Measurements from ENCODE around the gene ANTXR2. TPM values are rescaled to one million over a fixed set of nuclear protein-coding genes. Genes with fewer than 3 reads are reported as not detected.

The ANTXR2 gene
- polyA plus RNA-seq, 3 donors = 79.8 to 98.6 (median 85.0) TPM

DNA sequence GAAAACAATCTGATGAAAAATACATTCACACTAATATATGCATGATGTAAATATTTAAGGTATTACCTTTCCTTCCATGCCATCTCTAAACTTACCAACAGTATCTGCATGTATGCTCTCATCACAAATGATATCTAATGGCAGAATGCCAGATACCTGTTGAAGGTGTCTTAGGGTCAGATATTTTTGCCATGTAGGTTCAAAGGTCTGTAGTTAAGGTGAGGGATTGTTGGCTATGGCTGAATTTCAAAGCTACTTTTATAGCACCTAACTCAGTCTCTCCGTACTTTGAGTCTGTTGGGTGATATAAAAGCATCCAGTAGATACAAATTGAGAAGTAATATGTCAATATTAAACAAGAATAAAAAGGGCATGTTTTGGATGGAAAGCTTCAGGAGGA, 19.8 kb upstream of the ANTXR2 start:
- no peak for DNase-seq (ENCODE audit: low read depth in 3 of 3, low spot score in 2 of 3)

DNA sequence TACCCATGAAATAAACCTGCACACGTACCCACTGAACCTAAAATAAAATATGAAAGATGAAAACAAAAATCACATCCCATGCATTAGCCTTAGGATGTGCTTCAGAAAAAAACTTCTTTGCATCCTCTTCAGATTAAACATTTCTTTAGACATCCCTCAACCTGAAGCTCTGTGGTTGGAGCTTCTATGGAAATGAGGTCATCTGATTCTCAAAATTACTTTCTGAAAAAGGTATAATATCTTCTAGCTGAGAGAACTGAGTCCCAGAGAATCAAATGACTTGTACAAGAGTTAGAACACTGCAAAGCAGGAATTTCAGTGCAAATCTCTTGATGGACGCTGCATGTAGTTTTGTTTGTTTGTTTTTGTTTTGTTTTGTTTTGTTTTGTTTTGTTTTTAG, 19.1 kb upstream of the ANTXR2 start:
- DNase-seq (ENCODE audit: low read depth in 3 of 3, low spot score in 2 of 3) = no peak

DNA sequence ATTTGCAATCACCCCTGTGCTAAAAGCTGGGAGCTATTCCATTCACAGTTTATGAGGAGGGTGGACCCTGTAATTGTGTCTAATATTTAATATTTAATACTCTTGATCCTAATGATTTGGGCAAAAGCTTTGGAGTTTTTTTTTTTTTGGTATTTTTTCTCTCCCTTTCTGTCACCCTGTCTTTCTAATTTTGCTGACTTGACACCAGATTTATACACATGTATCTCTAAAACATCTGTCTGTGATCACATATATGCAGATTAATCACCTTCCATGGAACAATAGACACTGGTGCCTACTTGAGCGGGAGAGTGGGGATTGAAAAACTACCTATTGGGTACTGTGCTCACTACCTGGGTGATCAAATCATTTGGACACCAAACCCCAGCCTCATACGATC, 18.7 kb upstream of the ANTXR2 start:
- DNase-seq (ENCODE audit: low read depth in 3 of 3, low spot score in 2 of 3) = no peak

DNA sequence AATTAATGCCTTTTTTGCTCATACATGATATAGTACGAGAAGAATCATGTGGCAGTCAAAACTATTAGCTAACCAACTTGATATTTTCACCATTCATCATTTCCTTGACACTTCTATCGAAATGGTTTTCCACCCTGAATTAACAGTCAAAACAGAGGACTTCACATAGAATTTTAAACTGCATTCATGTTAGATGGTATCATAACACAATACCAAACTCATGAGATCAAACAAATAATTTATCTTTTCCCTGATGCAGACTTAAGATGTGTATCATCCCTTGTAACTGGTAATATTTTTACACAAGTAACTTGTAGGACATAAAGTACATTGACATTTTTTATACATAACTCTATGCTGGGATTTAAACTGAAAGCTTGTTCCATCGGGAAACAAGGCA, 18.2 kb upstream of the ANTXR2 start:
- DNase-seq (ENCODE audit: low read depth in 3 of 3, low spot score in 2 of 3) = no peak

DNA sequence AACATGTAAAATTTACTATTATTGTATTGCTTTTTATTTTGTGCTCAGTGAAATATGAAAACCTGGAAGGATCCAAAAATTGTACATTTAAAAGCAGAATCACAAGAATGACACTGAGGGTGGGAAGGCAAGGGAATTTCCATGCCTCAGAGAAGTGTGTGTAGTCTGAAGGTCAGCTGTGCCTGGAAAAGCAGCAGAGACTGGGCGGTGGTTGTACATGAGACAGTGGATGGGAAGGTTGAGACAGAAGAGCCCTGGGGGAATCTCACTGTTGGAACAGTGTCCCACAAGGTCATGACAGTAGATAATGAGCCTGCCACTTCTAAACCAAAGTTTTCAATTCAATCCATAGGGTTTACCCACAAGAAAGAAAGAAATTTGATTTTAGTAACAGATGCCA, 17.1 kb upstream of the ANTXR2 start:
- no peak for DNase-seq (ENCODE audit: low read depth in 3 of 3, low spot score in 2 of 3)

DNA sequence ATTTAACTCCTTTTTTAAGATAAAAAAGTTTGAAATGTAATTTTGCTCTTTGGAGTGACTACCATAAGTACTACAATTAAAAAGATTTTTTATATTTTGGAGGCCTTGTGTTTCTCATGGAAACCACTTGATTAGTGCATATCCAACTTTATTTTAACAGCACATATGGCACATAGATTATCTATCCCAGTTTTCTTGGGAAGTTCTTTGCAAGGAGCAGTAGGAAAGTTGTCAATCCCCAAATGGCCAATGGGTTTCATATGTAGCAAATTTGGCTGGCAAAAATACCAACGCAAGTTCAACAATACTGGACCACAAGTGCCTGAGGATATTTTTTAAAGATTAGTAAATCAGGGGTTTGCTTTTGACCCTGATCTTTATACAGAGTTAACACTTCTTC, 15.4 kb upstream of the ANTXR2 start:
- DNase-seq (ENCODE audit: low read depth in 3 of 3, low spot score in 2 of 3) = no peak

DNA sequence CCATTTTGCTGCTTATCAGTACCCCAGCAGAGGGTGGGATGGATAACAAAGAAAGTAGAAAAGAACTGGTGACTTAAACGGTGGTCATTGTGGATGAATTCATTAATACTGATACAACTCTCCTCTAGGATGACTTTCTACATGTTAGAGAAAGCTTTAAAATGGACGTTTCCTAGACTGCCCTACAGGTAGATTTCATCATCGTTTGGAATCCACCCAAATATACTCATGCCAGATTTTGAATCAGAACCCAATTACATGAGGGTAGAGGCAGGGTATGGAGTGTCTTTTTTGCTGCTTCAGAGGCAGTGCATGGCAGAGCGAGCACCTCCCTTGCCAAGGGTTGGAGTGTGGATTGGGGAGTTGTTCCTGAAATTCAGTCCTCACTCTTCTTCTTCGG, 13.3 kb upstream of the ANTXR2 start:
- no peak for DNase-seq (ENCODE audit: low read depth in 3 of 3, low spot score in 2 of 3)

DNA sequence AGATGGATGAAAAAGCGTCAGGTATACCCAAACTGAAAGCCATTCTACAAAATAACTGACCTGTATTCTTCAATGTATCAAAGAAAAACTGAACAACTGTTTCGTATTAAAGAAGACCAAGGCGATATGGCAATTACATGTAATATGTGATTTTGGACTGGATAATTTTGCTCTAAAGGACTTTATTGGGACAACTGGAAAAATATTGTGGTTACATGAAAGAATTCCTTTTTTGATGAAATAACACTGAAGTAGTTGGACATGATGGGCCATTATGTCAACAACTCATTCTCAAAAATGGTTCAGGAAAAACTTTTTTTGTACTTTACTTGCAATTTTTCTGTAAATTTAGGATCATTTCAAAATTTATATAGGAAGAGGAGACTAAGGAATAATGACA, 12.1 kb upstream of the ANTXR2 start:
- no peak for DNase-seq (ENCODE audit: low read depth in 3 of 3, low spot score in 2 of 3)

DNA sequence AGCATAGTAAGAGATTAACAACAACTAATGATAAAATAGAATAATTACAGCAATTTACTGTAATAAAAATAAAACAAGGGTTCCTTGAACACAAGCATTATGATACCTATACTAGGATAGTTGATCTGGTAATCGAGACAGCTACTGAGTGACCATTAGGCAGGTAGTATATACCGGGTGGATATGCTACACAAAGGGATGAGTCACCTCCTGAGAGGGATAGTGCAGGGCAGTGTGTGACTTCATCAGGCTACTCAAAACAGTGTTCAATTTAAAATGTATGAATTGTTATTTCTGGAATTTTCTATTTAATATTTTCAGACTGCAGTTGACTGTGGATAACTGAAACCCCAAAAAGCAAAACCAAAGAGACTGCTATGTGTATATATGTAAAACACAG, 9.7 kb upstream of the ANTXR2 start:
- no peak for DNase-seq (ENCODE audit: low read depth in 3 of 3, low spot score in 2 of 3)

DNA sequence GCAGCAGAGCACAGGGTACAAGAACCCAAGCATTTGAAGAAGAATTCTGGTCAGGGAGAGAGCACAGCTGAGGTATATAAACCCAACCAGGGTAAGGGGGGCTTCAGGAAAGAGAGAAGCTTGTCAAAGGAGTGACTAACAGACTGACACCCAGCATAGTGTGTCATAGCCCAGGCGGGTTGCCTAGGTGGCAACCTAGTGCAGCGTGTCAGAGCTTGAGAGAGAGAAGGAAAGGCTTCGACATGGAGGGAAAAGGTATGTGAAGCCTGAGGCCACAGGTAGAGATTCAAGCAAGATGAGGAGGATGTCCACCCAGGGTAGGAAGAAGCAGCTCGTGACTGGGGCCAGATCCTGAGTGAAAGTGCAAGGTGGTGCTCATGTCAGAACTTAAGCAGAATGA, 8.5 kb upstream of the ANTXR2 start:
- no peak for DNase-seq (ENCODE audit: low read depth in 3 of 3, low spot score in 2 of 3)

DNA sequence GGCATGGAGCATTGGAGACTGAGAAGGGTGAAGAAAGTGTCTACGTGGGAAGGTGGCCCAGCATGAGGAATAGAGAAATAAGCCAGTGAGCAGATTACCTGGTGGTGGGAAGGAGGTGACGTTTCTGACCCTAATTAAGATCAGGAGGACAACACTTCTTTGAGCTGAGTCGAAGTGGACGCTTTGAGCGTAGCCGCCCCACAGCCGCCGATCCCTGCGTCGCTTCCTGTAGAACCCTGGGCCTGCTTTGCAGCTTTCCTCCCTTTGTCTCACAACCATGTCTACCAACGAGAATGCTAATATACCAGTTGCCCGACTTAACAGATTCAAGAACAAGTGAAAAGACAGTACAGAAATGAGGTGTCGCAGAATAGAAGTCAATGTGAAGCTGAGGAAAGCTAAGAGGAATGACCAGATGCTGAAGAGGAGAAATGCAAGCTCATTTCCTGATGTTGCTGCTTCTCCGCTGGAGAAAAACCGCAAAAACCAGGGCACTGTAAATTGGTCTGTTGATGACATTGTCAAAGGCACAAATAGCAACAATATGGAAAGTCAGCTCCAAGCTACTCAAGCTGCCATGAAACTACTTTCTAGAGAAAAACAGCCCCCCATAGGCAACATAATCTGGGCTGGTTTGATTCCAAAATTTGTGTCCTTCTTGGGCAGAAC, 6.4 kb upstream of the ANTXR2 start:
- DNase-seq (ENCODE audit: low read depth in 3 of 3, low spot score in 2 of 3) = no peak

DNA sequence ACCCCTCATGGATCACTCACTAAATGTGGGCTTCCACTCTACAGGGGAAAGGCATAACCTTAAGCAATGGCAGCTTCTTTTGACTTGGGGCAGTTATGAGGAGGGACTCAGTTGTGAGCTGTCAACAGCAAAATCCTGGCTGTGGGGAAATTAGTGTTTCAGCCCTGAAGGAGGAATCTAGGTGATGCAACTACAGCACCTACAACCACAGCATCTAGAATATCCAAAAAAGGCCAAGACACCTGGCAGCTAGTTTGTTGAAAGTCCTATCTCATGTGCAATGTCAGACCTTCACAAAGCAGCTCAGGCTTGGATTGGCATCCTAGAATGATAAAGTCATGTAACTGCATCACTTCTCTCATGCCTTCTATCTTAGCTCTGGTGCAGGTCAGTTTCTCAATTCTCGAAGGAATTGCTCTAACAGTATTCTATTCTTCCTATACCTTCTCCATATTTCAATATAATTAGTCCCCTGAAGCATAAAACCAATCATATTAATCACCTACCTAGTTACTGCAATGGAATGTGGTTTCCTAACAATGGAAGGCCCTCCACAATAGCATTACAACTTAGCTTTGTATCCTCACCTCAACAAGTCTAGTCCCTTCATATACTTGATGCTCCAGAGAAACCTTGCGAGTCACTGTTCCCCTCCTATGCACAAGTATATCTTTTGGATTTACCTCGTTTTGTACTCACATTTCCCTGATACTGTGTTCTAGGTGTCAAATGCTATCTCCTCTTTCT, 5.5 kb upstream of the ANTXR2 start:
- no peak for DNase-seq (ENCODE audit: low read depth in 3 of 3, low spot score in 2 of 3)

DNA sequence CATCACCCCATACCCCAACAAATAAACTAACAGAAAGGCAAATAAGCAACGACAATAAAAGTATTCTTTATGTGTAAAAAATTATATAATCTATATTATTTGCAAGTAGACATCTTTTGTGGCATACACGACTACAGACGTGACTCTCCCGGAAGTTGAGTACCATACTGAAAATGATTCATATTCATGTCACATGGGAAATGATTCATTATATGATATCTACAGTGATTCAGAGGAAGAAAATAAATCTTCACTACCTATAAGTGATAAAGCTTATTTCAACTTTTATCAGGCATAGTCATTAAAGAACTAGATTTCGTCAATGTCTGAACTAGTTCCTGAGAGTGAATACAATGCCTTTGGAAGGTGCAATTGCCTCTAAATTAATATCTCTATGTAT, 4.6 kb upstream of the ANTXR2 start:
- no peak for DNase-seq (ENCODE audit: low read depth in 3 of 3, low spot score in 2 of 3)

DNA sequence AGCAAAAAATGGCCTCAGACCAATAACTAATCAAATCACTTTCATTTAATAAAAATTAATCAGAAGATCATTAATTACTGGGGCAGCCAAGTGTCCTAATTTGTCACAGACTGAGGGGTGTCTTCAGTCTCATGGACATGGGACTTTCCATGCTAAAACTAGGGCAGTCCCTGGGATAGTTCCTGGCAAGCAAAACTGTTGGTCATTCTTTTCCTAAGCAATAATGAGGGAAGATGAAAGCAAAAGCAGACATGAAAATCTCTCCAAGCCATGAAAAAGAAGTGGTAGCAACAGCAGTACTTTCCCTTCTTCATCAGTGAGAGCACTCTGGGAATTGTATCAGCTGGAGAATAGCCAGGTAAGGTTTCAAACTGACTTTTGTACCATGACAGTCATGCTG, 3.7 kb upstream of the ANTXR2 start:
- no peak for DNase-seq (ENCODE audit: low read depth in 3 of 3, low spot score in 2 of 3)

DNA sequence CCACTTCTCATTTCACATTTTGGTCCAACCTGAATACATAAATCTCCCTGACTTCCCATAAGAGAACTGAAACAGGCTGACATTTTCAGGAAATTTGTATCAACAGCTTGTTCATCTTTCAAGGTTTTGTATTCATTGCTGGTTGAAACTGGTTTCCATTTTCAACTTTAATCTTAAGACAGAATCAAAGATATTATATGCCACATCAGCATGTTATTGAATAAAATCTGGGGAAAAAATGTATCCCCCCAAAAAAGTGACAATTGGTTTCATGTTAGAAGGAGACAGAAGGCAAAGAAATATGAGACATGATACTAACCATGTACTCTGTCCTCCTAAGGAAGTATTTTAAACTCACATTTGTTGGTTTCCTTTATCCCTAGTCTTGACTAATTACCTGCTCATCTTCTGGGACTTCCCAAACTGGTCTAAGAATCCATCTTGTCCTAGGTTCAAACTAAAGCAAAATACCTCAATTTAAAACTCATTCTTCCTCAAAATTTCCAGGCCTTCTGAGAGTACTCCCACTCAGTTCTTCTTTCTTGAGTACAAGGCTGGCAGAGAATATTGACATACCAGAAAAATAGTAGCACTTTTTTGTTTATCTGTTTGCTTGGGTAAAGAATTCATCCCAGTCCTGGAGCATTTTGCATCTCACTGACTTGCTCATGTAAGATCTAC, 3.1 kb upstream of the ANTXR2 start:
- DNase-seq (ENCODE audit: low read depth in 3 of 3, low spot score in 2 of 3) = no peak

DNA sequence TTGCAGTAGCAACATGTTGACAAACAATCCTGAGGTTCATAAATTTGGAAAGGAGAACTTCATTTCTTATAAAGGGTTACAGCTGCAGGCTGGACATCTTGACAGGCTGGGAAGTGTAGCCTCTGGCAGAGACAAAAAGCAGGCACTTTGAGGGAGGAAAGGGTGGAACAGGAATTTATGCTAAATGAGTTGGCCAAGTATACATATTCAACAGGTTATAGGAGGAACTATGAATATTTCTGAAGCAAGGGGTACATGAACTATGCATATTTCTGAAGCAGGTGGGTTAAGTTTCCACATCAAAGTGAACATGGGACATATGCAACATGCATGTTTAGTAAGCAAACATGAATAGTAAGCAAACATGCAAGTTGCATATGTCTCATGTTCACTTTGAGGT, 1.6 kb upstream of the ANTXR2 start:
- no peak for DNase-seq (ENCODE audit: low read depth in 3 of 3, low spot score in 2 of 3)

DNA sequence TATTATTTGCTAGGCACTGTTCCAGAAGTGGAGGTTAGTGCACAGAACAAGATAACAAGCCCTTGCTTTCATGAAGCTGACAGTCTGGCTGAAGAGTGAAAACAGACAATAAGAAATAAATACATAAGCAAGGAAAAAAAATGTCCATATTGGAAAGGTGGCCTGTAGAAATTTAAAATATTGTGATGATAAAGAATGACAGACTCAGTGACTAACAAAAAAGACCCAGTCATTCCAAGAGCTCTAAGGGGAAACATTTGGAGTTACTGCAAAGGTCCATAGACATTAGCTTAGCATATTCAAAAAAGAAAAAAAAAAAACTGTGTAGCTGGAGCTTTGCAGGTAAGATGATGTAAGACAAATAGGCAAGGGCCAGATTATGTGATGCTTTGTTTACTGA, 1.0 kb upstream of the ANTXR2 start:
- DNase-seq (ENCODE audit: low read depth in 3 of 3, low spot score in 2 of 3) = no peak

DNA sequence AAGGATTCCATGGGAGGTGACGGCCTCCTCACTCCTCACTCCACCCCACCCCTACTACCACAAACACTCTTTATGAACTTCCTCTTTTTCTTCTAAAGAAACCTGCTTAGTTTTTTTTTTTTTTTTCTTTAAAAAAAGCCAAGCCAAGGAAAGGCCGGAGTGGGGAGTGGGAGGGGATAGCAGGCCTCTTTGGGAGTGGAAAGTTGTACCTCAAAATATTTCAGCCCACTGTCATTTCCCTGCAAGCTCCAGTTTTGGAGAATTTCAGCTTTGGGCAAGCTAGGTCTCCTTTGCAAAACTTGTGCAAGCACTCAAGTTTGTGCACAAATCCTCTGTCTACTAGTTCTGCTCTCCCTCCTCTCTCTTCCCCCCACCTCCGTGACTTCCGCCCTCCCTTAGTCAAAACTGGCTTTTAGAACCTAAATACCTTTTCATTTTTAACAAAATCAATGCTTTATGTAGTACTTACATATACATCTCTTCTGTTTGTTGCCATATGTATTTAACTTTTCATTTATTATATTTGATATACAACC, 512 bp upstream of the ANTXR2 start:
- no peak for DNase-seq (ENCODE audit: low read depth in 3 of 3, low spot score in 2 of 3)

DNA sequence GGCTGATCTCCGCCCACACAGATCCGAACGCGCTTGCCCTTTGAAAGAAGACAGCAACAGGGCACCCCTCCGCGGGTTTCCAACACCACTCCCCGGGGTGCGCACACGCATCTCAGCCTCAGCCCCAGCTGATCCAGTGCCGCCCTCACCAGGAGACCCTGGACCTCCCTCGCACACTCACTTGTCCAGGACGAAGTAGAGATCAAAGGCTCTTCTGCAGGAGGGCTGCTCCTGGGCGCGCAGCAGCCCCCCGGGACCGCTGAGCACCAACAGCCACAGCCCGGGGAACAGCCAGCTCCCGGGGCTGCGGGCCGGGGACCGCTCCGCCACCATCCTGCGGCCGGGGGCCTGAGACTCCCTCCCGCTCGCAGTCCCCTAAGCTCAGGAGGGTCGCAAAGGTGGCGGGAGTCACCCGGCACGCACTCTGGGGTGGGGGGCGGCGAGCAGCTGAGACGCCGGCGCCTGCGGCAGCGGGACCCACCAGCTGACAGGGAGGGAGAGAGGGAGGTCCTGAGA, 743 bp downstream of the ANTXR2 start:
- DNase-seq (ENCODE audit: low read depth in 3 of 3, low spot score in 2 of 3) = peak; percentile 31 to 39 (median 37)

DNA sequence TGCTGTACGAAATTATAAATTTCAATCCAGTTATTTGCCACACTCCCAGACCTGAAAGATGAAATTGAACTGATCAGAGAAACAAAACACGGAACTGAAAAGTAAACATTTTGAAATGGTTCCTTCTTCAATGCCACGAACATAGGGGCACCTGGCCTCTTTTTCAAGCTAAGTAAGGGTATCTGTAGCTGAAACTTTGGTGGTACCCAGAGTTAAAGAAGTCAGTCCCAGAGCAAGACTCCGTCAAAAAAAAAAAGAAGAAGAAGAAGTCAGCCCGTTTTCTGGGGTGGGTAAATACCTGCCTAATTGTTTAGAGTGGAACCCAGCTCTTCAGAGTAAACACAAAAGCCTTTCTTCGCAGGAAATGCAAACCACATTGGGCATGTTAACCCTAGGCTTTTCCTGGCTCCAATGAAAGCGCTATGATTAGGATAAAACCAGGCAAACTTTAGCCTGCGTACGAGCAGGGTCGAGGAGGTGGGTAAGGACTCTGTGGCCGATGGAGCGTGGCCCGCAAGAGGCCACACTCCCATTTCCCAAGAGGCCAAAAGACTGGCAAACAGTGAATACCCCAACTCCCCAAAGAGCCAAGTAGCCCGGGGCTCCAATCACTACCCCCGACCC, 1.3 kb downstream of the ANTXR2 start:
- DNase-seq (ENCODE audit: low read depth in 3 of 3, low spot score in 2 of 3) = peak in 2 of 3 donors; percentile 14 to 18

Data from right renal cortex interstitium (tissue), 3 donors.